Measurements from ENCODE around the gene SEZ6L. TPM values are rescaled to one million over a fixed set of nuclear protein-coding genes. Genes with fewer than 3 reads are reported as not detected.

The SEZ6L gene
- total and polyA plus RNA-seq, 10 of the 15 experiments (the other 5 are each of a cell fraction or from before 2014, with no cell fraction given): not detected

GRCh38 chr22:26199665-26200064 lies 30.4 kb downstream of the SEZ6L start:
- FAIRE-seq: no peak
- intact Hi-C loops (cut with micrococcal nuclease; ENCODE audit: unreplicated experiment): no loop called here
- SMC1A ChIA-PET (ENCODE audit: uncharacterized antibody, unreplicated experiment): no interaction called here

More at GRCh38 chr22:26199665-26200064, 30.4 kb downstream of the SEZ6L start:
- Histone ChIP-seq H3K9me3 (replicated peaks; ENCODE audit: control insufficient read depth, insufficient read depth, low read length) (no peaks in the 10 kb centered on the region), H3K36me3 (ENCODE audit: control insufficient read depth in 2 of 2, insufficient read depth in 2 of 2, low read length in 1 of 2) (no peaks in the 10 kb centered on the region), H3K27ac (ENCODE audit: control insufficient read depth, insufficient read depth) (no peak overlapping the region), H2AFZ (ENCODE audit: control insufficient read depth, low read depth, low read length) (no peak overlapping the region), H3K9ac (ENCODE audit: control insufficient read depth, insufficient read depth, low read length) (no peak overlapping the region), H3K4me1 (ENCODE audit: control insufficient read depth, insufficient read depth, low read length) (no peaks in the 10 kb centered on the region), H3K79me2 (ENCODE audit: control insufficient read depth, insufficient read depth, low read length) (no peaks in the 10 kb centered on the region), H3K4me2 (ENCODE audit: control insufficient read depth, insufficient read depth) (no peak overlapping the region), H3K4me3 (no peak overlapping the region), H3K27me3 (replicated peaks in 1 of 2; ENCODE audit: control insufficient read depth in 2 of 2, insufficient read depth in 2 of 2, low read length in 1 of 2) (no peaks in the 10 kb centered on the region), H4K20me1 (ENCODE audit: control insufficient read depth, insufficient read depth) (no peaks in the 10 kb centered on the region)
- no TSS peak for BruUV-seq (replicated peaks)
- ChIA-PET POLR2A (no interaction called here), CTCF (interaction anchor here (1.1 kb wide), 1 partner anchor 723 kb away, joined by 3 read pairs; no protein-coding TSS in a partner anchor), RAD21 (ENCODE audit: unreplicated experiment) (no interaction called here)
- no peak for DNase-seq (ENCODE audit: low read depth, low spot score)
- ATAC-seq: no peak
- 17% methylated on average over 3 of the region's 3 CpGs for WGBS (ENCODE audit: insufficient coverage, insufficient replicate concordance, low lambda C conversion rate, missing lambda C conversion rate)
- no peak for TF ChIP-seq SREBF2 (IDR thresholded peaks at IDR 0.05; ENCODE audit: low read length)
- TF ChIP-seq ATF7 (IDR thresholded peaks at IDR 0.05; ENCODE audit: low read depth): no peak
- TF ChIP-seq RCOR1 (conservative IDR thresholded peaks at IDR 0.05; ENCODE audit: low read depth, low read length): no peak
- no peak for TF ChIP-seq KLF5 (IDR thresholded peaks at IDR 0.05; ENCODE audit: partially characterized antibody)
- no peak for TF ChIP-seq IRF5 (IDR thresholded peaks at IDR 0.05; ENCODE audit: borderline replicate concordance)
- no peak for TF ChIP-seq GATAD2B (conservative IDR thresholded peaks at IDR 0.05; ENCODE audit: low read depth)
- no peak for TF ChIP-seq SP1 (IDR thresholded peaks at IDR 0.05; ENCODE audit: low read depth, low read length)
- no peak for TF ChIP-seq NRF1 (conservative IDR thresholded peaks at IDR 0.05; ENCODE audit: low read depth, low read length)
- no peak for TF ChIP-seq IRF3 (IDR thresholded peaks at IDR 0.05)
- no peak for TF ChIP-seq ZBTB40 (IDR thresholded peaks at IDR 0.05; ENCODE audit: borderline replicate concordance)
- no peak for TF ChIP-seq RFX5 (IDR thresholded peaks at IDR 0.05; ENCODE audit: low read depth, low read length)
- TF ChIP-seq ASH2L (IDR thresholded peaks at IDR 0.05; ENCODE audit: borderline replicate concordance, low read depth): no peak
- TF ChIP-seq SMAD1 (IDR thresholded peaks at IDR 0.05; ENCODE audit: low read depth, partially characterized antibody): no peak
- no peak for TF ChIP-seq STAT1 (conservative IDR thresholded peaks at IDR 0.05)
- no peak for TF ChIP-seq TCF7 (IDR thresholded peaks at IDR 0.05; ENCODE audit: borderline replicate concordance)
- in situ Hi-C loops (cut with MboI): no loop called here
